IMR-90 (cell line): ENCODE measurements around the gene SLC16A8. TPM values are rescaled to one million over a fixed set of nuclear protein-coding genes. Genes with fewer than 3 reads are reported as not detected.
A peak's percentile ranks its signal among the peaks of the same experiment; 100 is the strongest.

Experiments used
- ATAC-seq: fragments of 200-7000 bp; cut with Tn5 transposase; 2 replicates; pipeline ENCODE4 v1.9.1; 2020; ENCODE audit warnings: low read depth, mild to moderate bottlenecking, moderate library complexity
- BruUV-seq: library from RNA; stranded (reverse); fragments of 400-500 nt; replicated peaks from 2 replicates; lab custom pipeline; 2021; lab: Mats Ljungman, UMichigan
- CTCF ChIA-PET: fragments of 300-600 bp; formaldehyde crosslinking; extraction: SDS; loops from one replicate; lab custom pipeline; 2021; ENCODE audit warnings: antibody characterized with exemption; lab: Yijun Ruan, JAX
- POLR2A ChIA-PET: fragments of 300-600 bp; sonication (Branson Sonifier 250); formaldehyde crosslinking; loops from one replicate; lab custom pipeline; 2022; ENCODE audit warnings: antibody characterized with exemption; ENCODE audit not compliant: unreplicated experiment; lab: Charles Lee
- DNase-seq: peaks from one replicate; pipeline ENCODE4 v3.0.0; 2013
- H2AFZ ChIP-seq: replicated peaks from 2 replicates; pipeline ENCODE3; 2013; ENCODE audit warnings: low read length, mild to moderate bottlenecking; ENCODE audit not compliant: poor library complexity
- H2AK5ac ChIP-seq: 2 replicates; pipeline ENCODE4 v1.6.1; 2013; ENCODE audit warnings: low read depth, low read length, inconsistent platforms
- H2AK9ac ChIP-seq: replicated peaks from 2 replicates; pipeline ENCODE3; 2013; ENCODE audit warnings: mild to moderate bottlenecking, low read depth, low read length, moderate library complexity; ENCODE audit not compliant: poor library complexity
- H2BK120ac ChIP-seq: 2 replicates; pipeline ENCODE4 v1.6.1; 2013; ENCODE audit warnings: low read depth, low read length, inconsistent platforms
- H2BK15ac ChIP-seq: 3 replicates; pipeline ENCODE4 v1.6.1; 2013; ENCODE audit warnings: low read depth, low read length, inconsistent platforms
- H2BK20ac ChIP-seq: 2 replicates; pipeline ENCODE4 v1.6.1; 2013; ENCODE audit warnings: low read depth, mild to moderate bottlenecking, inconsistent platforms, low read length, moderate library complexity
- H2BK5ac ChIP-seq: 2 replicates; pipeline ENCODE4 v1.6.1; 2013; ENCODE audit warnings: mild to moderate bottlenecking, low read depth, low read length, inconsistent platforms; ENCODE audit not compliant: poor library complexity, severe bottlenecking
- H3K14ac ChIP-seq: replicated peaks from 2 replicates; pipeline ENCODE4 v1.6.1; 2013; ENCODE audit warnings: low read depth, low read length, inconsistent platforms
- H3K18ac ChIP-seq: 2 replicates; pipeline ENCODE4 v1.6.1; 2013; ENCODE audit warnings: low read depth, low read length, control low read depth
- H3K23ac ChIP-seq: 2 replicates; pipeline ENCODE4 v1.6.1; 2013; ENCODE audit warnings: low read depth, low read length, inconsistent platforms
- H3K27ac ChIP-seq: 2 replicates; pipeline ENCODE4 v1.5.1; 2013; ENCODE audit warnings: mild to moderate bottlenecking, control low read depth, low read length; ENCODE audit not compliant: insufficient read depth
- H3K27me3 ChIP-seq: 2 replicates; pipeline ENCODE4 v1.6.1; 2013; ENCODE audit warnings: low read length; ENCODE audit not compliant: control insufficient read depth, insufficient read depth
- H3K36me3 ChIP-seq: 2 replicates; pipeline ENCODE4 v1.6.1; 2013; ENCODE audit warnings: low read length, mixed read lengths; ENCODE audit not compliant: control insufficient read depth, insufficient read depth
- H3K4ac ChIP-seq: 2 replicates; pipeline ENCODE4 v1.6.1; 2013; ENCODE audit warnings: low read depth, low read length, inconsistent platforms
- H3K4me1 ChIP-seq: 2 replicates; pipeline ENCODE4 v1.6.1; 2013; ENCODE audit warnings: low read length, mixed read lengths; ENCODE audit not compliant: control insufficient read depth, insufficient read depth
- H3K4me2 ChIP-seq: 2 replicates; pipeline ENCODE4 v1.6.1; 2013; ENCODE audit warnings: low read depth, mild to moderate bottlenecking, control low read depth, low read length, moderate library complexity
- H3K4me3 ChIP-seq: 2 replicates; pipeline ENCODE4 v1.5.1; 2013; ENCODE audit warnings: low read depth, mild to moderate bottlenecking, control low read depth, low read length, moderate library complexity; ENCODE audit not compliant: insufficient read depth
- H3K56ac ChIP-seq: 2 replicates; pipeline ENCODE4 v1.6.1; 2013; ENCODE audit warnings: low read length, inconsistent platforms; ENCODE audit not compliant: insufficient read depth; ENCODE audit errors: extremely low read depth
- H3K79me1 ChIP-seq, 2 experiments: 2 replicates each; pipeline ENCODE4 v1.6.1; 2013; ENCODE audit warnings: low read length in 2 of 2, inconsistent platforms in 1 of 2, low read depth in 1 of 2
- H3K9ac ChIP-seq: 2 replicates; pipeline ENCODE4 v1.6.1; 2013; ENCODE audit warnings: low read depth, low read length, control low read depth
- H3K9me1 ChIP-seq: 2 replicates; pipeline ENCODE4 v1.6.1; 2013; ENCODE audit warnings: low read length, inconsistent platforms; ENCODE audit not compliant: insufficient read depth
- H3K9me3 ChIP-seq: 2 replicates; pipeline ENCODE4 v1.6.1; 2013; ENCODE audit warnings: low read length; ENCODE audit not compliant: control insufficient read depth, insufficient read depth
- H4K20me1 ChIP-seq: 2 replicates; pipeline ENCODE4 v1.6.1; 2013; ENCODE audit warnings: low read length, inconsistent platforms; ENCODE audit not compliant: insufficient read depth
- H4K5ac ChIP-seq: 2 replicates; pipeline ENCODE4 v1.6.1; 2013; ENCODE audit warnings: mild to moderate bottlenecking, low read depth, low read length, control low read depth
- H4K8ac ChIP-seq, 2 experiments: 2 replicates each; pipeline ENCODE4 v1.6.1; 2013; ENCODE audit warnings: low read depth in 2 of 2, low read length in 2 of 2, control low read depth in 1 of 2, inconsistent platforms in 1 of 2
- H4K91ac ChIP-seq: 2 replicates; pipeline ENCODE4 v1.6.1; 2013; ENCODE audit warnings: low read depth, low read length, inconsistent platforms; ENCODE audit not compliant: insufficient read depth
- CHD1 ChIP-seq: IDR thresholded peaks from 2 replicates; pipeline ENCODE4 v1.6.1; 2012; ENCODE audit warnings: low read depth, low read length, improper control_type of control experiment
- CTCF ChIP-seq: conservative IDR thresholded peaks from 2 replicates; pipeline ENCODE4 v1.5.1; 2012; ENCODE audit warnings: mild to moderate bottlenecking, low read depth, low read length, improper control_type of control experiment
- FOS ChIP-seq: fragments of 150-350 bp; IDR thresholded peaks from 2 replicates; pipeline ENCODE4 v1.6.1; 2016; ENCODE audit warnings: low read depth, low read length
- MAFK ChIP-seq: IDR thresholded peaks from 2 replicates; pipeline ENCODE4 v1.6.1; 2012; ENCODE audit warnings: low read depth, low read length, improper control_type of control experiment
- MAZ ChIP-seq: IDR thresholded peaks from 2 replicates; pipeline ENCODE4 v1.6.1; 2012; ENCODE audit warnings: low read depth, mild to moderate bottlenecking, low read length, improper control_type of control experiment, moderate library complexity, borderline replicate concordance
- MXI1 ChIP-seq: IDR thresholded peaks from 2 replicates; pipeline ENCODE4 v1.6.1; 2012; ENCODE audit warnings: low read depth, mild to moderate bottlenecking, low read length, moderate library complexity, borderline replicate concordance
- POLR2A ChIP-seq: IDR thresholded peaks from 2 replicates; pipeline ENCODE4 v1.6.1; 2012; ENCODE audit warnings: mild to moderate bottlenecking, low read depth, low read length
- RCOR1 ChIP-seq: IDR thresholded peaks from 2 replicates; pipeline ENCODE4 v1.6.1; 2012; ENCODE audit warnings: mild to moderate bottlenecking, low read length, improper control_type of control experiment; ENCODE audit not compliant: insufficient replicate concordance
- RFX5 ChIP-seq: IDR thresholded peaks from 2 replicates; pipeline ENCODE4 v1.8.0; 2012; ENCODE audit warnings: low read depth, mild to moderate bottlenecking, low read length, moderate library complexity
- USF2 ChIP-seq: fragments of 150-350 bp; IDR thresholded peaks from 2 replicates; pipeline ENCODE4 v1.6.1; 2017; ENCODE audit warnings: mild to moderate bottlenecking, antibody characterized with exemption, low read length, low read depth
- WGBS, 2 experiments: methylation state at CpG; one replicate each; pipeline versions ENCODE4 v1.1.5 to v1.1.7; 2013; ENCODE audit warnings: missing lambda C conversion rate in 2 of 2; ENCODE audit not compliant: insufficient read length in 1 of 2; ENCODE audit errors: extremely low coverage in 2 of 2; 5-methylcytosine and 5-hydroxymethylcytosine counted together
- dilution Hi-C: fragments of 300-500 bp; cut with HindIII; formaldehyde crosslinking; loops from one replicate; pipeline ENCODE4 v1.14.3; 2018; ENCODE audit warnings: low sequenced_read_pairs; ENCODE audit not compliant: unreplicated experiment
- in situ Hi-C: fragments of 300-500 bp; cut with MboI; formaldehyde crosslinking; loops from 3 replicates; pipeline ENCODE4 v1.14.3; 2019; ENCODE audit warnings: low sequenced_read_pairs, inconsistent platforms, mixed read lengths
- intact Hi-C: fragments of 100-400 bp; cut with micrococcal nuclease; formaldehyde crosslinking; loops from 2 replicates; pipeline ENCODE4 v1.10.0; 2022
- polyA plus RNA-seq, 3 experiments: library from polyadenylated mRNA; depleted of rRNA; stranded (reverse); fragments of >200 nt; gene quantifications; 2 replicates each; pipeline ENCODE4 v1.2.3, GENCODE V29; 2012; ENCODE audit warnings: low replicate concordance in 1 of 3
- total RNA-seq: library from RNA; depleted of rRNA; stranded (reverse); fragments of >200 nt; gene quantifications from 2 replicates; pipeline ENCODE4 v1.2.3, GENCODE V29; 2012

The SLC16A8 gene
- total and polyA plus RNA-seq, 2 of the 4 experiments (the other 2 are of a cell fraction) = not detected

DNA sequence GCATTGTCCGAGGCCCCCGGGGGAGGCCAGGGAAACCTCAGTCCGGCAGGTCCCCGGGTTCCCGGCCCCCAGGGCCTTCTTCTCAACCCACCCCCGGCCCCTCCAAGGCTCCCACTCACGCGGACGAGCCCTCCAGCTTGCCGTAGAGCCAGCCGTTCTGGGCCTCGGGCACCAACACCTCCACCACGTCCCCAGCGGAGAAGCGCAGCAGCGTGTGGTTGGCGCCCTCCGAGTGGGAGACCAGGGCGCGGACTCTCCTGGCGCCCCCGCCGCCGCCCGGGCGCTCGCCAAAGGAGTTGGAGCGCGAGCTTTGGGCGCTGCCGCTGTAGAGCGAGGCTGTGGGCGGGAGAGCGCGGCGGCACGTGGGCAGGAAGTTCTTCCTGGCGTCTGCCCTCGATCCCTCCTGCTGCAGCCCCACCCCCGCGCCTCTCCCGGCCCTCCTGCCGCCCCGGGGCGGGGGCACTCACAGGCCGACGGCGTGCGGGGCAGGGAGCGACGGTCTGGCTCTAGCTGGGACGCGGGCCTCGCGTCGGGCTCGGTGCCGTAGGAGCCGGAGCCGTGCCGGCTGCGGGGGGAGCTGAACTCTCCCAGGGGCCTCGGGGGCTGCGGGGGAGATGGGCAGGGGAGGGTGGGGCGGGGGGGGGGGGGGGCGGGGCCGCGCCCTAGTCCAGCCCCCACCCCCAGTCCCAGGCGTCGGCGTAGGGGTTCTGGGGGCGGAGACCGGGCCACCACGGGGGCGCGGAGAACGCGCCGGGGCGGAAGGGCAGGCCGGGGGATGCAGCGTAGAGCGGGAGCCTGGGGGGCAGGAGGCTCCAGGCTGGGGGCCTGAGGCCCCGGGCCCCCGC, 4.9 kb upstream of the SLC16A8 start:
- dilution Hi-C loops = no loop called here
- Histone ChIP-seq H2BK20ac (no peak overlapping the region), H2AK9ac (peak overlapping the region; percentile 78), H3K4me1 (peaks cover 2% of the 10 kb centered on the region; the same call in 1 of the 2 replicates), H3K9me1 (no peaks in the 10 kb centered on the region), H3K23ac (no peak overlapping the region), H3K36me3 (no peaks in the 10 kb centered on the region), H4K5ac (no peak overlapping the region), H3K79me1 (no peaks in the 10 kb centered on the region), H2AFZ (peak overlapping the region; percentile 79), H4K91ac (no peak overlapping the region), H3K56ac (no peak overlapping the region), H4K8ac (no peak overlapping the region), H2BK15ac (no peak overlapping the region), H2BK120ac (no peak overlapping the region), H3K27me3 (peaks cover 34% of the 10 kb centered on the region), H2BK5ac (no peak overlapping the region), H4K20me1 (no peaks in the 10 kb centered on the region; the same call in 1 of the 2 replicates), H2AK5ac (no peak overlapping the region), H3K27ac (no peak overlapping the region), H3K4me2 (no peak overlapping the region; the same call in 1 of the 2 replicates), H3K14ac (no peak overlapping the region), H3K18ac (no peak overlapping the region), H3K9me3 (no peaks in the 10 kb centered on the region), H3K4ac (no peak overlapping the region), H3K9ac (no peak overlapping the region), H3K4me3 (peak overlapping the region; percentile 5; the same call in 1 of the 2 replicates)
- WGBS, 2 experiments = 24% methylated on average over 33 of the region's 85 CpGs; no CpG with 5 or more reads in 1 of the 2 experiments
- DNase-seq (no peak), ATAC-seq (peak; percentile 61)
- BruUV-seq = no TSS peak
- TF ChIP-seq MAFK = no peak
- no peak for TF ChIP-seq MXI1
- peak; percentile 29; the same call in 1 of the 2 replicates for TF ChIP-seq MAZ
- no peak for TF ChIP-seq RFX5
- peak; percentile 21; the same call in 1 of the 2 replicates for TF ChIP-seq USF2
- TF ChIP-seq CTCF = no peak
- no peak for TF ChIP-seq RCOR1
- TF ChIP-seq CHD1 = no peak
- no peak for TF ChIP-seq POLR2A
- TF ChIP-seq FOS = no peak
- POLR2A ChIA-PET = no interaction called here
- CTCF ChIA-PET = no interaction called here
- in situ Hi-C loops = no loop called here
- intact Hi-C loops = no loop called here
